Activated T-cell treated with anti-CD3 and anti-CD28 coated beads, Interleukin-2, amount 50 U/mL, for 72 hours (primary cell): ENCODE results near the gene BTG1. TPM values are rescaled to one million over a fixed set of nuclear protein-coding genes. Genes with fewer than 3 reads are reported as not detected.

ENCODE experiments used
- ATAC-seq, 2 donors: fragments of 150-1000 bp; cut with Tn5 transposase; replicated peaks in 1 of 2; 2 replicates each; pipeline ENCODE4 v1.10.0; 2021; ENCODE audit warnings: moderate library complexity in 2 of 2, mild to moderate bottlenecking in 1 of 2
- DNase-seq, 2 donors: peaks; one replicate each; pipeline ENCODE4 v3.0.0; 2021 to 2022; ENCODE audit warnings: mixed read lengths in 1 of 2
- H3K27ac Mint-ChIP-seq: one replicate; pipeline ENCODE4 v1.8.0; 2022; ENCODE audit warnings: mild to moderate bottlenecking, moderate library complexity, mixed read lengths
- H3K27me3 Mint-ChIP-seq: one replicate; pipeline ENCODE4 v1.8.0; 2022; ENCODE audit warnings: low read depth, mixed read lengths
- H3K36me3 Mint-ChIP-seq, 2 donors: one replicate each; pipeline ENCODE4 v1.8.0; 2022; ENCODE audit warnings: mixed read lengths in 2 of 2, mild to moderate bottlenecking in 1 of 2; ENCODE audit not compliant: insufficient read depth in 2 of 2
- H3K4me1 Mint-ChIP-seq: one replicate; pipeline ENCODE4 v1.8.0; 2022; ENCODE audit warnings: low read depth, mixed read lengths
- H3K4me3 Mint-ChIP-seq, 2 donors: one replicate each; pipeline ENCODE4 v1.8.0; 2022; ENCODE audit warnings: mild to moderate bottlenecking in 2 of 2, mixed read lengths in 2 of 2, moderate library complexity in 2 of 2
- H3K9me3 Mint-ChIP-seq, 2 donors: one replicate each; pipeline ENCODE4 v1.8.0; 2022; ENCODE audit warnings: mixed read lengths in 2 of 2
- total RNA-seq, 2 donors: library from RNA; stranded (reverse); gene quantifications; one replicate each; pipeline ENCODE4 v1.2.3, GENCODE V29; 2022

The BTG1 gene
- total RNA-seq, 2 donors from 2014 or later = 258 to 337 TPM

DNA sequence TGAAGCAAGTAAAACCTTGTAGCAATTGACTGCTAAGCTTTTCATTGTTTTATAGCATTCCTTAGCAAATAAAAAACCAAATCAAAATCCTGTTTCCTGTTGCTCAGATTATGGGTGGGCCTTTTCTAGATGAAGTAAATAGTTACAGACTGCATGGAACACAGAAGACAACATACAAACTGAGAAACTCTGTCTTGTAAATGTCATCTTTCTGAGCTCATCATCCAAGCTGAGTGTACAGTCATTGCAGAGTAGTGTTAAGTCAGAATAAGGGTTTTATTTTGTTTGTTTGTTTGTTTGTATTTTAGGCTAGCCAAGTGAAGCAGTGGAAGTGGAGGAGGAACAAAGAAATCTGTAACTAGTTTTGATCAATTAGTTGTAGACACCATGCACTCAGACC is 24.4 kb upstream of the BTG1 start:
- Mint-ChIP-seq H3K4me3 (no peak overlapping the region), H3K27me3 (no peaks in the 10 kb centered on the region), H3K36me3 (no peaks in the 10 kb centered on the region), H3K4me1 (peaks cover 10% of the 10 kb centered on the region), H3K27ac (peak overlapping the region; percentile 19), H3K9me3 (no peaks in the 10 kb centered on the region)
- ATAC-seq = peak in 1 of 2 donors; percentile 55
- DNase-seq = no peak

DNA sequence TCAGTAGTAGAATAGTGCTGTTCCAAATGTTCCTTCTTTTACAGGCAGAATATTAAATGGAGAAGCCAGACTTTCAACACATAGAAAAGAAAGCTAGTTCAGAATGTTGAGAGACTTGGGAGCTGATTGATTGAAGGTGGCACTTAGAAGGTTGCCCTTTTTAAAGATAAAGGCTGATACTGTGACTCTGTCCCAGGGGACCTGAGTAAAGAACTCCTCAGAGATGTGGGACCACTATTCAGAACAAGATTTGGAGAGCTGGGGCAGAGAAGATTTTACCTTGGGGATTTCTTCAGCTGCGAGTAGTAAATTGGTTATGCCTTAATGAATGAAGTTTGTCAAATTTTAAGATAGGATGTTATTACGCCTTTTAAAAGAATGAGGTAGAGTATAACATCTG is 21.4 kb upstream of the BTG1 start:
- Mint-ChIP-seq H3K27me3 (no peaks in the 10 kb centered on the region), H3K27ac (peak overlapping the region; percentile 30), H3K4me3 (no peak overlapping the region), H3K36me3 (no peaks in the 10 kb centered on the region), H3K4me1 (peaks cover 22% of the 10 kb centered on the region), H3K9me3 (no peaks in the 10 kb centered on the region)
- DNase-seq (no peak), ATAC-seq (no peak)

DNA sequence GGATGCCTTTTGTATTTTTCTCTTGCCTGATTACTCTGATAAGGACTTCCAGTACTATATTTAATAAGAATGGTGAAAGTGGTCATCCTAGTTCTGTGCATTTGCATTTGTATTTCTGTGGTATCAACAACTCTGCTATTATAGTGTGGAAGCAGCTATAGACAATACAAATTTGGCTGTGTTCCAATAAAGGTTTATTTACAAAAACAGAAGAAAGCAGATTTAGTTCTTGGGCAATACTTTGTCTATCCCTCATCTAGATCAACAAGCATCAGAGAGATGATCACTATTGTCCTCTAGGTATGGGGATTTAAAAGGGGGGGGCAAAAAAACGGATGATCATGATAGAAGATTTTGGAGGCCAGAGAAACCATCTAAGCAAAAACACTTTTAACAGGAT is 19.1 kb upstream of the BTG1 start:
- DNase-seq (no peak), ATAC-seq (no peak)
- Mint-ChIP-seq H3K36me3 (no peaks in the 10 kb centered on the region), H3K27me3 (no peaks in the 10 kb centered on the region), H3K27ac (no peak overlapping the region), H3K4me1 (peaks cover 38% of the 10 kb centered on the region), H3K4me3 (no peak overlapping the region), H3K9me3 (no peaks in the 10 kb centered on the region)

DNA sequence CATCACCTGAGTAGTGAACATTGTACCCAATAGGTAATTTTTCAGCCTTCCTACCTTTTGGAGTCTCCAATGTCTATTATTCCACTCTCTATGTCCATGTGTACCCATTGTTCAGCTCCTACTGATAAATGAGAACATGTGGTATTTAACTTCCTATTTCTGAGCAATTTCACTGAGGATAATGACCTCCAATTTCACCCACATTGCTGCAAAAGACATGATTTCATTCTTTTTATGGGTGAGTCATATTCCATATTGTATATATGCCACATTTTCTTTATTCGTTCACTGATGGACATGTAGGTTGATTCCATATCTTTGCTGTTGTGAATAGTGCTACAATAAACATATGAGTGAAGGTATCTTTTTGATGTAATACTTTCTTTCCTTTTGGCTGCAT is 16.4 kb upstream of the BTG1 start:
- H3K4me3 Mint-ChIP-seq = no peak overlapping the region
- DNase-seq = no peak
- ATAC-seq = no peak
- H3K27ac Mint-ChIP-seq = no peak overlapping the region
- H3K27me3 Mint-ChIP-seq = no peaks in the 10 kb centered on the region
- no peaks in the 10 kb centered on the region for H3K36me3 Mint-ChIP-seq
- no peaks in the 10 kb centered on the region for H3K9me3 Mint-ChIP-seq
- H3K4me1 Mint-ChIP-seq = peaks cover 64% of the 10 kb centered on the region

DNA sequence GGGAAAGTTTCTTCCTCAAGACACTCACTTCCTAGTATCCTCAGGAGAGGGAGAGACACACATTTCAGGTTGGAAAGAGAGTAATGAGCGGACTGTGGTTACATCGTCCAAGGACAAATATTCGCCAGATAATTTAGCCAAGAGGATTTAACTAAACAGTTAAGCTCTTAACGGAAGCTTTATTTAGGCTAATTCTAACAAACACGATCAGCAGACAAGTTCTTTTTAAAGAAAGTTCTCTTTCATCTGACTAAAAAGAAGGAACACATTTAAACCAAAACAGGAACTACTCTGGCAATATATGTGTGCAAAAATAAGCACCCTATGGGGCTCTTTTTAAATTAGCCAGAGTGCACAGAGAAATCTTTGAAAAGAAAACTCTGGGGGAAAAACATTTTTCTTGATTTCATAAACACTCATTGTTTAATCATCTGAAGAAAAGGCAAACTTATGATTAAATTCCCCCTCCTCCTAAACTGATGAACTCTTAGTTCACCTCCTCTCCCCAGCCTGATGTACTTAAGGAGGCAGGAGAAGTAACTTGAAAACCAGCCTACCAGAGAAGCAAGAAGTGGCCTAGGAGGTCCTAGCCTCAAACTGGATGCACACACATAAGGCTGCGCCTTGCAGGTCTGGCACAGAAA is 13.3 kb upstream of the BTG1 start:
- Mint-ChIP-seq H3K9me3 (no peaks in the 10 kb centered on the region), H3K4me3 (peak overlapping the region; percentile 59 to 67), H3K36me3 (no peaks in the 10 kb centered on the region), H3K4me1 (peaks cover 68% of the 10 kb centered on the region), H3K27ac (peak overlapping the region; percentile 77), H3K27me3 (no peaks in the 10 kb centered on the region)
- DNase-seq = no peak
- peak; percentile 41 to 43 for ATAC-seq

DNA sequence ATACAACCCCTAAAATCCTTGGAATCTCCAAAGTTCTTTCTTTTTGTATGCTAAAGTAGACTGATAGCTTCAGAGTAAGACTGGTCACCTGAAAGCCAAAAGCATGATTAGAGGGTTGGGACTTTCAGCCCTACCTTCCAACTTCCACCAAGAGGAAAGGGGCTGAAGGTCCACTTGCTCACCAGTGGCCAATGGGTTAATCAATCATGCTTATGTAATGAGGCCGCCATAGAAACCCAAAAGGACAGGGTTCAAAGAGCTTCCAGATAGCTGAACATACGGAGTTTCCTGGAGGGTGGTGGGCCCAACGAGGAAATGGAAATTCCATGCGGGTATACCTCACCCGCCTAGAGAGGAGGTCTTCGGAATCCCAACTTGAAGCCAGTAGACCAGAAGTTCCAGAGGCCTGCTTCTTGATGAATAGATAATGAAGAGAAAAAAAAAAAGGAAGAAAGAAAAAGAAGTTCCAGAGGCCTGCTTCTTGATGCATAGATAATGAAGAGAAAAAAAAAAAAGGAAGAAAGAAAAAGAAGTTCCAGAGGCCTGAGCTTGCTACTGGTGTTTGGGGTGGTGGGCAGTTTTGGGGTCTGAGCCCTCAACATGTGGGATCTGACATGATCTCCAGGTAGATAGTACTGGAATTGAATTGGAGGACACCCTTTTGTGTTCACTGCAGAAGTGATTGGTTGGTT is 11.2 kb upstream of the BTG1 start:
- no peaks in the 10 kb centered on the region for H3K9me3 Mint-ChIP-seq
- DNase-seq = no peak
- H3K4me1 Mint-ChIP-seq = peaks cover 58% of the 10 kb centered on the region
- no peaks in the 10 kb centered on the region for H3K36me3 Mint-ChIP-seq
- no peaks in the 10 kb centered on the region for H3K27me3 Mint-ChIP-seq
- H3K4me3 Mint-ChIP-seq = no peak overlapping the region
- no peak overlapping the region for H3K27ac Mint-ChIP-seq
- ATAC-seq = no peak

DNA sequence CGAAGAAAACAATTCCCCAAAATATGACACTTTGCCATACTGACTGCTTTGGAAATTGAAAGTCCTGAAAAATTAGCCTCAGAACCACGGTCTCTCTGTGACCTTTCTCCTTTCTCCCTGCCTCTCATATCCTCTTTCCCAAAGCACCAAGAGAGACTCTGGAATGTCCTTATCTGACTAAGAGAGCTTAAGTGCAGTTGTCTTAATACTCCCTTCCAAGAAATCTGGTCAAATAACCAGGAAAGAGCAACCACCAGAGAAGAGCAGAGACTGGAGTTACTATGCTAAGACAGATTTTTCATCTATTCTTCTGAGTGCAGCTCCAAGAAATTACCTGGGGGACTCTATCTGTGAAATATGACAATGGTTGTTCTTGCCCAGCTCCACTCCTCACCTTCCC is 10.5 kb upstream of the BTG1 start:
- H3K36me3 Mint-ChIP-seq = peaks cover 0 to 3% of the 10 kb centered on the region in 2 donors
- DNase-seq = no peak
- H3K4me3 Mint-ChIP-seq = no peak overlapping the region
- no peak for ATAC-seq
- no peaks in the 10 kb centered on the region for H3K27me3 Mint-ChIP-seq
- no peaks in the 10 kb centered on the region for H3K9me3 Mint-ChIP-seq
- H3K27ac Mint-ChIP-seq = no peak overlapping the region
- H3K4me1 Mint-ChIP-seq = peaks cover 51% of the 10 kb centered on the region

DNA sequence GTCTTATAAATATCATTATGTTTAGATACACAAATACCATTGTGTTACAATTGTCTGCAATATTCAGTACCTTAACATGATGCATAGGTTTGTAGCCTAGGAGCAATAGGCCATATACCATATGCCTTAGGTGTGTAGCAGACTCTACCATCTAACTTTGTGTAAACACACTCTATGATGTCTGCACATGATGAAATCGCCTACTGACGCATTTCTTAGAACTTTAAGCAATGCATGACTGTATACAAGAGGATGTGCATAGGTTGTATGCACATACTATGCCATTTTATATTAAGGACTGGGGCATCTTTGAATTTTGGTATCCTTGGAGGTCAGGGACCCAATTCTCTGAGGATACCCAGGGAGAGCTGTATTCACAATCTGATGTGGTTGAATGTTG is 10.1 kb upstream of the BTG1 start:
- no peak overlapping the region for H3K27ac Mint-ChIP-seq
- DNase-seq (no peak), ATAC-seq (peak in 1 of 2 donors; percentile 41)
- H3K4me3 Mint-ChIP-seq = no peak overlapping the region
- peaks cover 47% of the 10 kb centered on the region for H3K4me1 Mint-ChIP-seq
- H3K27me3 Mint-ChIP-seq = no peaks in the 10 kb centered on the region
- H3K36me3 Mint-ChIP-seq = peaks cover 0 to 3% of the 10 kb centered on the region in 2 donors
- no peaks in the 10 kb centered on the region for H3K9me3 Mint-ChIP-seq

DNA sequence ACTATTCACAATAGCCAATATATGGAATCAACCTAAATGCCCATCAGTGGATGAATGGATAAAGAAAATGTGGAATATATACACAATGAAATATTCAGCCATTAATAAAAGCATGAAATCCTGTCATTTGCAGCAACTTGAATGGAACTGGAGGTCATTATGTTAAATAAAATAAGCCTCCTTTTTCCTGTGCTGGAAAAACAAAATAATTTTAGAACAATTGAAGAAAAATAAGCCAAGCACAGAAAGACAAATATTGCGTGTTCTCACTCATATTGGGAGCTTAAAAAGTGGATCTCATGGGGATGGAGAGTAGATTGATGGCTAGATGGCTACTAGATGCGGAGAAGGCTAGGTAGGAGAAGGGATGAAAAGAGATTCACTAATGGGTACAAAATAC is 6.3 kb upstream of the BTG1 start:
- Mint-ChIP-seq H3K9me3 (no peaks in the 10 kb centered on the region), H3K27me3 (no peaks in the 10 kb centered on the region), H3K27ac (no peak overlapping the region), H3K36me3 (peaks cover under 1 to 10% of the 10 kb centered on the region in 2 donors), H3K4me1 (peaks cover 38% of the 10 kb centered on the region), H3K4me3 (no peak overlapping the region)
- ATAC-seq = no peak
- no peak for DNase-seq

DNA sequence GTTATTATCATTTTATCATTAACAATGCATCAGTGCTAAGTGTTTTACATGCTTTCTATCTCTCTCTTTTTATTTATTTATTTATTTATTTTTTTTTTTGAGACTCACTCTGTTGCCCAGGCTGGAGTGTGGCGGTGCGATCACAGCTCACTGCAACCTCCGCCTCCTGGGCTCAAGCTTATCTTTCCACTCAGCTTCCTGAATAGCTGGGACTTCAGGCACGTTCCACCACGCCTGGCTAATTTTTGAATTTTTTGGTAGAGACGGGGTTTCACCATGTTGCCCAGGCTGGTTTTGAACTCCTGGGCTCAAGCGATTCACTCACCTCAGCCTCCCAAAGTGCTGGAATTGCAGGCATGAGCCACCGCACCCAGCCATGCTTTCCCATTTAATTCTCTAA is 3.9 kb upstream of the BTG1 start:
- no peaks in the 10 kb centered on the region for H3K27me3 Mint-ChIP-seq
- no peak overlapping the region for H3K4me3 Mint-ChIP-seq
- H3K36me3 Mint-ChIP-seq = peaks cover 4 to 17% of the 10 kb centered on the region in 2 donors
- H3K27ac Mint-ChIP-seq = no peak overlapping the region
- ATAC-seq (no peak), DNase-seq (no peak)
- H3K9me3 Mint-ChIP-seq = no peaks in the 10 kb centered on the region
- H3K4me1 Mint-ChIP-seq = peaks cover 35% of the 10 kb centered on the region

DNA sequence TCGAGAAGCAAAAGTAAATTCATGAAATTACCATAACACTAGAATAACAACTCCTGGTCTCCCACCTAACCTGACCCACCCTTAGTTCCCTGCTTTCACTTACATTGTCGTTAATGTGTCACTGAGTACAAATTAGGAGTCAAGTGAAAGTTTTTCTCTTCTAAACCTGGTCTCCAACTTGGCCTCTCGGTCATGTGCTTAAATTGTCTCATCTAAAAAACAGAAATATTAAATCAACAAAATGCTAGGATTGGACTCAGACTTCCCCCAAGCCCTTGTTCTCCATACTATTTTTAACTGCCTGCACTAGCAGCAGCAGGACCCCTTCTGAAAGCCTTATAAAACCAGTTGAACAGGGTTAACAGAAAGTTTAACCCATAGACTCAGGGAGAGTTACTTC is 1.8 kb upstream of the BTG1 start:
- Mint-ChIP-seq H3K27ac (peak overlapping the region; percentile 99), H3K4me3 (peak overlapping the region; percentile 98), H3K36me3 (peaks cover 17 to 38% of the 10 kb centered on the region in 2 donors), H3K9me3 (no peaks in the 10 kb centered on the region), H3K4me1 (peaks cover 35% of the 10 kb centered on the region), H3K27me3 (no peaks in the 10 kb centered on the region)
- ATAC-seq (no peak), DNase-seq (no peak)

DNA sequence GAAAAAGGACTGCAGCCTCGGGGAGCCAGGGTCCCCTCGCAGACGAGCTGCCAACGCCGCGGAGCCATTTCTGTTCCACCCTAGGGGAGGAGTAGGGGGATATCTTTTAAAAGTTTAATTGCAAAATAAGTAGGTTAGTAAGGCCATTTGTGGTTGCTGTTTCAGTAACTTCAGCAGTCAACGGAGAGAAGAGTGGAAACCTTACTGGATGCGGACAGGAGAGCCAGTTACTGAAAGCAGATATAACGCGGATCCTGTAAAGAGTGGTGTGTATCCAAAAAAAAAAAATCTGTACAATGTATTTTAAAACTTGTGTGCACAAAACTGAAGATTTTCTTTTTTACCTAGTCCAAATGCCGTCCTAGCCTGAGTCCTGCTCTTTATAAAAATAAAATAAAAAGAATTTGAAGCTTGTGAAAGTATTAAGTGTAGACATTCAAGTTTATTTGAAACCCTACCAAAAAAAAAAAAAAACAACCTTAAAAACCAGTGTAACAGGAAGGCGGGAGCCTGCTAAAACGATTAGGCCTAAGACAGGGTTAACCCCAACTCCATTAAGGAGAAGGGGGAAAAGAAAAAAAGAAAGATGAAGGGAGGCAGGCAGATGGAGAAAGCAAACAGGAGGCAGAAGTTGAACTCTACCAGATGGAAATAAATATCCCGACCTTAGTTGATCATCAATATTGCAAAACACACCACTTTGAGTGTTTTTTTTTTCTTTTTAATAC is 1.0 kb upstream of the BTG1 start:
- H3K9me3 Mint-ChIP-seq = no peaks in the 10 kb centered on the region
- peaks cover 18 to 45% of the 10 kb centered on the region in 2 donors for H3K36me3 Mint-ChIP-seq
- peaks cover 35% of the 10 kb centered on the region for H3K4me1 Mint-ChIP-seq
- H3K4me3 Mint-ChIP-seq = peak overlapping the region; percentile 98
- H3K27ac Mint-ChIP-seq = peak overlapping the region; percentile 99
- ATAC-seq (no peak), DNase-seq (no peak)
- no peaks in the 10 kb centered on the region for H3K27me3 Mint-ChIP-seq

DNA sequence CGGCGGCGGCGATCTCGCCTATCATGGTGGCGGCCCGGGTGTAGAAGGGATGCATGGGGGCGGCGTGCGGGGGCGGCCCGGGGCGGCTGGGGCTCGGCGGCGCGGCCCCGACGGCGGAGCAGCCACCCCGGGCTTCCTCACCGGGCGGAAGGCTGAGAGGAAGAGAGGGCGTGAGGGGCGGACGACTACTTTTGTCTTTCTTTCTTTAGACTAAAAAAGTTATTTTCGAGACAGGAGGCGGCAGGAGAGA is 240 bp downstream of the BTG1 start:
- Mint-ChIP-seq H3K4me3 (peak overlapping the region; percentile 98), H3K27ac (peak overlapping the region; percentile 99), H3K9me3 (no peaks in the 10 kb centered on the region), H3K4me1 (peaks cover 35% of the 10 kb centered on the region), H3K27me3 (no peaks in the 10 kb centered on the region), H3K36me3 (peaks cover 22 to 55% of the 10 kb centered on the region in 2 donors)
- peak in 1 of 2 donors; percentile 19 for ATAC-seq
- no peak for DNase-seq
